ENCODE data around the gene NEK10. TPM values are rescaled to one million over a fixed set of nuclear protein-coding genes. Genes with fewer than 3 reads are reported as not detected.

The NEK10 gene
- total and polyA plus RNA-seq, 2 of the 4 experiments (the other 2 are of a cell fraction), result 2.2 to 6.6 TPM

DNA sequence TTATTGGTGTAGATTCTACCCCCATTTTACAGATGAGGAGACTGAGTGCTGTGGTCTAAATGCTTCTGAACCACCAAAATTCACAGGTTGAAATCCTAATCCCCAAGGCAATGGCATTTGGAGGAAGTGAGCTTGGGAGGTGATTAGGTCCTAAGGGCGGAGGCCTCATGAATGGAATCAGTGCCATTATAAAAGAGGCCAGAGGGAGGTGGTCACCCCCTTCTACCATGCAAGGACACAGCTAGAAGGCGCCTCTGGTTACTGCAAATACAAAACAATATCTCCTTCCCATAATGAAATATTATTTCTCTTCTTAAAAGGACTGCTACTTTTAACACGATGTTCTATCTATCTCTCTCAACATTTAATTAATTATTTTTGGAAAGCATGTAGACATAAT, 223.5 kb downstream of the NEK10 start:
- no peak overlapping the region for H2BK20ac ChIP-seq (ENCODE audit: low read depth, low read length)
- H4K5ac ChIP-seq (ENCODE audit: low read depth, low read length), result no peak overlapping the region
- no peaks in the 10 kb centered on the region for H4K20me1 ChIP-seq (ENCODE audit: insufficient read depth, low read length)
- CTCF ChIA-PET, result interaction anchor here (0.5 kb wide), 1 partner anchor 21 kb away, joined by 3 read pairs; no protein-coding TSS in a partner anchor
- H3K23ac ChIP-seq (ENCODE audit: low read depth, low read length), result no peak overlapping the region
- no peak overlapping the region for H3K18ac ChIP-seq (ENCODE audit: low read depth, low read length)
- H4K8ac ChIP-seq (ENCODE audit: low read depth in 2 of 2, low read length in 2 of 2), result no peak overlapping the region
- no peak overlapping the region for H2BK15ac ChIP-seq (ENCODE audit: low read depth, low read length)
- DNase-seq (no peak), ATAC-seq (ENCODE audit: low read depth) (no peak)
- H2BK120ac ChIP-seq (ENCODE audit: low read depth, low read length), result no peak overlapping the region
- H3K4me3 ChIP-seq (ENCODE audit: insufficient read depth, low read depth, low read length), result no peak overlapping the region
- no peak overlapping the region for H3K9ac ChIP-seq (ENCODE audit: low read depth, low read length)
- H3K36me3 ChIP-seq (ENCODE audit: control insufficient read depth, insufficient read depth, low read length), result no peaks in the 10 kb centered on the region
- intact Hi-C loops (cut with micrococcal nuclease), result no loop called here
- no peak overlapping the region for H3K4ac ChIP-seq (ENCODE audit: low read depth, low read length)
- TF ChIP-seq FOS (IDR thresholded peaks at IDR 0.05; ENCODE audit: low read depth, low read length), result no peak
- TF ChIP-seq MAZ (IDR thresholded peaks at IDR 0.05; ENCODE audit: borderline replicate concordance, low read depth, low read length), result no peak
- no peak for TF ChIP-seq NFE2L2 (IDR thresholded peaks at IDR 0.05; ENCODE audit: low read depth, low read length)
- TF ChIP-seq RCOR1 (IDR thresholded peaks at IDR 0.05; ENCODE audit: insufficient replicate concordance, low read length), result no peak
- dilution Hi-C loops (cut with HindIII; ENCODE audit: low sequenced_read_pairs, unreplicated experiment), result no loop called here
- no peak overlapping the region for H2AFZ ChIP-seq (replicated peaks; ENCODE audit: low read length, poor library complexity)
- no peaks in the 10 kb centered on the region for H3K9me1 ChIP-seq (ENCODE audit: insufficient read depth, low read length)
- in situ Hi-C loops (cut with MboI; ENCODE audit: low sequenced_read_pairs), result no loop called here
- POLR2A ChIA-PET (ENCODE audit: unreplicated experiment), result no interaction called here
- no CpG with 5 or more reads among the region's 3 CpGs for WGBS, 2 experiments (ENCODE audit: extremely low coverage in 2 of 2, insufficient read length in 1 of 2)
- H2BK5ac ChIP-seq (ENCODE audit: low read depth, low read length, poor library complexity, severe bottlenecking), result no peak overlapping the region
- H3K79me1 ChIP-seq (ENCODE audit: low read depth in 1 of 2, low read length in 2 of 2), result no peaks in the 10 kb centered on the region
- H2AK9ac ChIP-seq (replicated peaks; ENCODE audit: low read depth, low read length, poor library complexity), result no peak overlapping the region
- no peaks in the 10 kb centered on the region for H3K4me1 ChIP-seq (ENCODE audit: control insufficient read depth, insufficient read depth, low read length)
- no peak overlapping the region for H3K56ac ChIP-seq (ENCODE audit: extremely low read depth, insufficient read depth, low read length)
- no peak overlapping the region for H3K27ac ChIP-seq (ENCODE audit: insufficient read depth, low read length)
- no peak overlapping the region for H3K4me2 ChIP-seq (ENCODE audit: low read depth, low read length)
- no TSS peak for BruUV-seq (replicated peaks)
- H3K14ac ChIP-seq (replicated peaks; ENCODE audit: low read depth, low read length), result no peak overlapping the region
- H3K9me3 ChIP-seq (ENCODE audit: control insufficient read depth, insufficient read depth, low read length), result no peaks in the 10 kb centered on the region
- no peak overlapping the region for H2AK5ac ChIP-seq (ENCODE audit: low read depth, low read length)
- no peak overlapping the region for H4K91ac ChIP-seq (ENCODE audit: insufficient read depth, low read depth, low read length)
- H3K27me3 ChIP-seq (ENCODE audit: control insufficient read depth, insufficient read depth, low read length), result no peaks in the 10 kb centered on the region
